ENCODE results near the gene CXCR3.
"Not testable (repeated sequence)": the region's sequence is repeated elsewhere in the genome, so short reads cannot be mapped to it uniquely, and the experiment has no call there.

CXCR3 gene

GRCh38 chrX:71599965-71600364 is 18.3 kb downstream of the CXCR3 start:
- H3K27ac ChIP-seq (ENCODE audit: low read depth, low read length): no peak overlapping the region
- H3K27me3 ChIP-seq (ENCODE audit: control insufficient read depth, low read length): no peaks in the 10 kb centered on the region
- no peaks in the 10 kb centered on the region for H4K20me1 ChIP-seq (ENCODE audit: control insufficient read depth, insufficient read depth, low read depth, low read length)
- H3K36me3 ChIP-seq (ENCODE audit: control insufficient read depth, low read length): peaks cover 9% of the 10 kb centered on the region
- no peaks in the 10 kb centered on the region for H3F3A ChIP-seq (ENCODE audit: control insufficient read depth, insufficient read depth)
- TF ChIP-seq CTCF (IDR thresholded peaks at IDR 0.05; ENCODE audit: low read depth, low read length, poor library complexity, severe bottlenecking): no peak
- TF ChIP-seq EZH2phosphoT487 (IDR thresholded peaks at IDR 0.05; ENCODE audit: borderline replicate concordance, low read length): no peak
- no peak overlapping the region for H3K4me3 ChIP-seq (ENCODE audit: low read length)
- H3K79me2 ChIP-seq (ENCODE audit: control insufficient read depth, low read length): no peaks in the 10 kb centered on the region
- no peaks in the 10 kb centered on the region for H3K9me2 ChIP-seq (replicated peaks; ENCODE audit: control insufficient read depth, low read length)
- no peaks in the 10 kb centered on the region for H3K4me1 ChIP-seq (ENCODE audit: control insufficient read depth, low read length)
- no peak overlapping the region for H3K4me2 ChIP-seq (ENCODE audit: low read length)
- H3K9me3 ChIP-seq (ENCODE audit: control insufficient read depth, insufficient read depth, low read length): no peaks in the 10 kb centered on the region

- H3K79me2 ChIP-seq (ENCODE audit: control insufficient read depth, low read length); H3K36me3 ChIP-seq (ENCODE audit: control insufficient read depth, low read length); H3K27me3 ChIP-seq (ENCODE audit: control insufficient read depth, low read length); H3K9me3 ChIP-seq (ENCODE audit: control insufficient read depth, insufficient read depth, low read length); H3K27ac ChIP-seq (ENCODE audit: low read depth, low read length); H3K4me3 ChIP-seq (ENCODE audit: low read length); H3K4me1 ChIP-seq (ENCODE audit: control insufficient read depth, low read length); H3F3A ChIP-seq (ENCODE audit: control insufficient read depth, insufficient read depth); H3K4me2 ChIP-seq (ENCODE audit: low read length); H4K20me1 ChIP-seq (ENCODE audit: control insufficient read depth, insufficient read depth, low read depth, low read length); H3K9me2 ChIP-seq (replicated peaks; ENCODE audit: control insufficient read depth, low read length): not testable (repeated sequence)
These were observed 25.1 kb downstream of the CXCR3 start for GRCh38 chrX:71593210-71593609.

DNA sequence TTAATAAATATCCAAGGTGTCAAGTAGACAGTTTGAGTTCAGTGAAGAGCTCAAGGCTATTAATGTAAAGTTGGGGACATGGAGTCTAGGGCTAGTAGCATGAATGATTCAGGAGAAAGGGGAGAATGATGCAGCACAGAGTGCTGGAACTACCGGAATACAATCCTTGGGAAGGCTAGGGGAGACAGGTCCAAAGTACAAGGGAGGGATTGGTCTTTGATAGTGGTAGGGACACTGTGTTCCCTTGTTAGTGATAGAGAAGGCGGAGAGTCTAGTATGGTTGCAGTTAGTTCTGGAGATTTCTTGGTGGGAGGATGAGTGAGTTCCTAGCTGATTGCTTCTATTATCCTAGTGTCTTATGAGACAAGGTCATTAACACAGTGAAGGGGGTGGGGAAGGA is 31.4 kb downstream of the CXCR3 start:
- no peaks in the 10 kb centered on the region; the same call in 1 of the 2 replicates for H3F3A ChIP-seq (ENCODE audit: control insufficient read depth, insufficient read depth)
- no peak overlapping the region for H3K4me3 ChIP-seq (ENCODE audit: low read length)
- no peaks in the 10 kb centered on the region for H3K27me3 ChIP-seq (ENCODE audit: control insufficient read depth, low read length)
- H3K36me3 ChIP-seq (ENCODE audit: control insufficient read depth, low read length): no peaks in the 10 kb centered on the region
- no peaks in the 10 kb centered on the region for H3K79me2 ChIP-seq (ENCODE audit: control insufficient read depth, low read length)
- H3K27ac ChIP-seq (ENCODE audit: low read depth, low read length): no peak overlapping the region
- no peaks in the 10 kb centered on the region for H3K9me2 ChIP-seq (replicated peaks; ENCODE audit: control insufficient read depth, low read length)
- H4K20me1 ChIP-seq (ENCODE audit: control insufficient read depth, insufficient read depth, low read depth, low read length): no peaks in the 10 kb centered on the region
- H3K9me3 ChIP-seq (ENCODE audit: control insufficient read depth, insufficient read depth, low read length): no peaks in the 10 kb centered on the region
- H3K4me1 ChIP-seq (ENCODE audit: control insufficient read depth, low read length): no peaks in the 10 kb centered on the region
- no peak overlapping the region for H3K4me2 ChIP-seq (ENCODE audit: low read length)
- TF ChIP-seq CTCF (IDR thresholded peaks at IDR 0.05; ENCODE audit: low read depth, low read length, poor library complexity, severe bottlenecking) (no peak), EZH2phosphoT487 (IDR thresholded peaks at IDR 0.05; ENCODE audit: borderline replicate concordance, low read length) (no peak)

DNA sequence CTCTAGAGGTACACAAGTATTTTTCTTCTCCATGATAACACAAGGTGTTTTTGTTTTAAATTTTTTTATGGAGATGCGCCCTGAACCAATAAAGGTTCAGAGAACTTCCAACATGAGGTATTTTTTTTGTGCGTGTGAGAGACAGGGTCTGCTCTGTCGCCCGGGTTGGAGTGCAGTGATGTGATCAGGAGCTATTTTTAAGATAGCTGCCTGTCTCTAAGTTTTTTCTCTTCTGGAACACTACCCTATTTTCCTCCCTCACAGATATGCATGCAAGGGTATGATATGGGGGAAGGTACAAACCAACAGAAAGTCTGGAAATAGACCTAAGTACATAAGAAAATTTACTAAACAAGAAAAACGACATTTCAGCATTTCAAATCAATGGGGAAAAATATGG is 37.1 kb downstream of the CXCR3 start:
- Histone ChIP-seq H4K20me1 (ENCODE audit: control insufficient read depth, insufficient read depth, low read depth, low read length) (no peaks in the 10 kb centered on the region), H3K9me2 (replicated peaks; ENCODE audit: control insufficient read depth, low read length) (no peaks in the 10 kb centered on the region), H3K9me3 (ENCODE audit: control insufficient read depth, insufficient read depth, low read length) (no peaks in the 10 kb centered on the region), H3K27me3 (ENCODE audit: control insufficient read depth, low read length) (no peaks in the 10 kb centered on the region), H3K4me1 (ENCODE audit: control insufficient read depth, low read length) (no peaks in the 10 kb centered on the region), H3K27ac (ENCODE audit: low read depth, low read length) (no peak overlapping the region), H3K79me2 (ENCODE audit: control insufficient read depth, low read length) (no peaks in the 10 kb centered on the region), H3K36me3 (ENCODE audit: control insufficient read depth, low read length) (peaks cover 12% of the 10 kb centered on the region), H3K4me3 (ENCODE audit: low read length) (no peak overlapping the region), H3F3A (ENCODE audit: control insufficient read depth, insufficient read depth) (no peaks in the 10 kb centered on the region; the same call in 1 of the 2 replicates), H3K4me2 (ENCODE audit: low read length) (no peak overlapping the region)
- TF ChIP-seq EZH2phosphoT487 (IDR thresholded peaks at IDR 0.05; ENCODE audit: borderline replicate concordance, low read length): no peak
- no peak for TF ChIP-seq CTCF (IDR thresholded peaks at IDR 0.05; ENCODE audit: low read depth, low read length, poor library complexity, severe bottlenecking)
